HG02885 (cell line): ENCODE results near the gene SLC7A10.
"Not testable (repeated sequence)": the region's sequence is repeated elsewhere in the genome, so short reads cannot be mapped to it uniquely, and the experiment has no call there.

ENCODE experiments used
- ATAC-seq: cut with Tn5 transposase; IDR thresholded peaks from one replicate; pipeline ENCODE4 v1.9.1; 2021; ENCODE audit warnings: mild to moderate bottlenecking; ENCODE audit not compliant: unreplicated experiment, poor library complexity

SLC7A10 gene

GRCh38 chr19:33239223-33239975 is 13.7 kb upstream of the SLC7A10 start:
- no peak for ATAC-seq

- no peak for ATAC-seq
These were observed 13.0 kb upstream of the SLC7A10 start for GRCh38 chr19:33238481-33239149.

- ATAC-seq = no peak
These were observed 11.2 kb upstream of the SLC7A10 start for GRCh38 chr19:33236696-33237390.

DNA sequence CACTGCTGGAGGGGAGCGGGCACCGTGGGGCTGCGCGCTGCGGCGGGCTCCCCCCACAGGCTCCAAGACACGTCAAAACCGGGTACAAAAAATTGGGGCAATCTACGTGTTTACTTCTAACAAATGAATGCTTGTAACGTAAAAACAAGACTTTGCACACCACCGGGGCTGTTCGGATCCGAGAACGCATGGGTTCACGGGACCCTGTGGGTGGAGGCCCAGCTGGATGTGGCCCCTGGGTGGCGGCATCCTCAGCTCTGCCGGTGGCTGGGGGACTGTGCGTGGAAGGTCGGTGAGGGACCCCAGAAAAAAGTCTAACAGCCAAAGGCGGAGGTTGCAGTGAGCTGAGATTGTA is 10.3 kb upstream of the SLC7A10 start:
- no peak for ATAC-seq

DNA sequence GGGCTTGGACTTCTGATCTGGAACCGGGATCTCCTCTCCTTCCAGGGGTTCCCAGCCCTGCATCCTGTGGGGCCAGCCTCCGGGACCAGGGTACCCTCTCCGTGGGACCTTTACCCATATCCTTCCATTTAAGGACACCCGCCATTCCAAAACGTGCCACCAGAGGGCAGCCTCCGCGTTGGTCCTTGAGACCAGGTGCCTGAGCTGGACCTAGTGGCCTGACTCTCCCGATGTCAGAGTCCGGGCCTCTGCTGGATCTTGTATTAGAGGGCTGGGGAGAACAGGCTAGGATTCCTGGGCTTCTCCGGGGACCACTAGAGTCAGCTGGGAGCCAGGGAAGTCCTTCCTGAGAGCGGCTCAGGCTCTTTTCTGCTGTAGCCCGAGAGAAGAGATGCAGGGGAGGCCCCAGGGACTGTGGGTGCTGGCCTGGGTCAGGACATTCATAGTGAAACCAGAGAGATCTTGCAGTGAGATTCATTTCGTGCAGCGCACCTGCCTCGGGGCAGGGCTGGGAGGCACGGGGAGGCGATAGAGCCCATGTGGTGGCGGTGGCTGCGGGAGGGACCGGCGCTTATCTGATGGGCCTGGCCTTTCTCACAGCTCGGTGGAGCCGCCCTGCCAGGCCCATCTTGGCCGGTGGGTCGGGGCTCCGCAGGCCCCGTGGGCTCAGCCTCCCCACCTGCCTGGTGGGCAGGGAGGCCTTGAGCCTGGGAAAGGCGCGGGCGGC is 9.8 kb upstream of the SLC7A10 start:
- ATAC-seq = peak; percentile 95

DNA sequence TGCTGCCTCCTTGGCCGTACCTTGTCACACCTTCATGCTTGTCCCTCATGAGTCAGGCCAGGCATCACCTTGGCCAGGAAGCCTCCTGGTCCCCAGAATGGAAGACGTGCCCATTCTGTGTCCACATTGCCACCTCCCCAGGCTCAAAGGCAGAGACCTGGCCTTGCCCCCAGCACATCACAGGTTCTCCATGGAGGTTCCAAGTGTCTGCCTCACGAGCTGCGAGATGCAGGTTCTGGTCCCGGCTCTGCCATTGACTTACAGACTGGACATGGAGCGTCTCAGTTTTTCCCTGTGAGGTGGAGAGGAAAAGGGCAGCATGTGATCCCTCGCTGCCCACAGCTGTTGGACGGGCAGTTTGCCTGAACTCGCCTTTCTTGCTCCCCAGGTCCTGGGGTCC is 9.1 kb upstream of the SLC7A10 start:
- no peak for ATAC-seq

DNA sequence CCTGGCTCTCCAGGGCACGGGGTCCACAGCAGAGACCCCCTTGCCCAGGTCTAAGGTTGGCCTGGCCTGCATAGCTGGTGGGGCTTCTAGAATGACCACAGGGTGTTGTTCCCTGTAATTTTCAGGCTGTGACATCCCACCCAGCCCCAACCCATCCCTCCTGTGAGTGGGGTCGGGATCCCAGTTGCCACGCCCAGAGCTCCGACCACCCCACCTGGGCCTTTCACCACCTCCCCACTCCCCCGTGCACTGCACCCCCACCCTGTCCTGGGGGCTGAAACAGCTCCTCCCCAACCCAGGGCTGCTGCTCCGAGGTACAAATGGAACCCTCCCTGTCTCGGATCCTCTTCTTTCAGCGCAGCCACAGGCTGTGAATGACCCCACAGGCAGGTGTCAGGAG is 8.4 kb upstream of the SLC7A10 start:
- ATAC-seq = no peak

GRCh38 chr19:33233056-33233873 is 7.6 kb upstream of the SLC7A10 start:
- no peak for ATAC-seq

DNA sequence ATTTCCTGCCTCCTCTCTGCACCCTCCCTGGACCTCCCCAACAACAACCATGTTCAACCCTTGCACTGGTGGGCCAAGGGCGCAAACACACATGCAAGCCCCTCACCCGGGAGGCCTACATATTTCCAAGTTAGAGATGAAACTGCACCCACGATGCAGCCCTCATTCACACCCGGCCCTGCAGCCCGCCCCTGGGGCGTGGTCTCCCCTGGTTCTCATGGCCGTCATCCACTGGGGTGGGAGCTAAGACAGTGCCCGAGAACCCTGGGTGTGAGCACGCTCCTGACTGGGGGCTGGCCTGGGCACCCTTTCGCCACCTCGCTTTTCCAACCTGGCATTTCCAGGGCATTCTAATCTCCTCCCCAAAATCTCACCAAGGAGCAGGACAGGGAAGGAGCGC is 7.0 kb upstream of the SLC7A10 start:
- ATAC-seq = no peak

DNA sequence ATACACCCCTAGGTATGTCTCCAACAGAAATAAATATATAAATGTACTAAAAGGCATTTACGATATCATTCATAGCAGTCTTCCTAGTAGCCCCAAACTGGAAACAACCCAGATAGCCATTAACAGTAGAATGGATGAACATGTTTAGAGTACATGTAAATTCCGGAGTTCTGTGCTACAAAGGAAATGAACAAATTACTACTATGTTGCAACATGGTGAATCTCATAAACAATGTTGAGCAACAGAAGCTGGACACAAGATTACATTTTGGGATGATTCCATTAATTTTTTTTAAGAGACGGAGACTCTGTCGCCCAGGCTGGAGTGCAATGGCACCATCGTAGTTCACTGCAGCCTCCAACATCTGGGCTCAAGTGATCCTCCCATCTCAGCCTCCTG is 5.9 kb upstream of the SLC7A10 start:
- ATAC-seq = no peak

DNA sequence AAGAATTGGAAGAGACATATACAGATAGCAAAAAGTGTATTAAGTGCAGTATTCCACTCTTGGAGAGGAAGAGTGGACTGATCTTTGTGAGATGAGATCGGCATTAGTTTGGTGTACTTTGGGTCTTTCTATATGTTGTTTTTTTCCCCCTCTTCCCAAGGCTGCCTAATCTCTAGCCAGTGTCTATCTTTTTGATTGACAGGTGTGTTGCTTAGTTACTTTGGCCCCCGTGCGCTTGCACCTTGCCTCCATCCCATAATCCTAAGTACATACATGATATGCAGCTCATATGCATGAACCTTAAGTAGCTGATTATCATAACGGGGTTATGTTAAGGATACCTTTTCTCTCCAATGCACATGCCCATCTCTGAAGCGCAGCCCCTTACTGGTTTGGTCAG is 4.3 kb upstream of the SLC7A10 start:
- no peak for ATAC-seq

GRCh38 chr19:33227870-33228599 is 2.4 kb upstream of the SLC7A10 start:
- no peak for ATAC-seq

DNA sequence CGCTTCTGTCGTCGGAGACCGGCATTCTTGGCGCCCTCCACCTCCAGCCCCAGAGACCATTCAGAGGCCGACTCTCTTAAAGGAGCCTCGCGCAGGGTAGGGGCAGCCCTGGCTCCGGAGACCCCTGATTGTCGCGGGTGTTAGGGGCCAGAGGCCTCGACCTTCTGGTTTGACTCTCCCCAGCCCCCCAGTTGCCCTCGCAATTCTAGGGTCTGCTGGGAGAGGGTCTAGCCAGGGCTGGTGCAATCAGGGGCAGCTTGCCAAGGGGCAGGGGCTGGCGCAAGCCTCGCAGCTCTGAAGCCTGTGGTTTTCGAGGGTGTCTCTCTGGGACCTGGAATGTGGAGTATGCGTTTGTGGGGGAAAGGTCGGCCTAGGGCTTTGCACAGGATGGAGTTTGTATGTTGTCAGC is 1.6 kb upstream of the SLC7A10 start:
- ATAC-seq = no peak

DNA sequence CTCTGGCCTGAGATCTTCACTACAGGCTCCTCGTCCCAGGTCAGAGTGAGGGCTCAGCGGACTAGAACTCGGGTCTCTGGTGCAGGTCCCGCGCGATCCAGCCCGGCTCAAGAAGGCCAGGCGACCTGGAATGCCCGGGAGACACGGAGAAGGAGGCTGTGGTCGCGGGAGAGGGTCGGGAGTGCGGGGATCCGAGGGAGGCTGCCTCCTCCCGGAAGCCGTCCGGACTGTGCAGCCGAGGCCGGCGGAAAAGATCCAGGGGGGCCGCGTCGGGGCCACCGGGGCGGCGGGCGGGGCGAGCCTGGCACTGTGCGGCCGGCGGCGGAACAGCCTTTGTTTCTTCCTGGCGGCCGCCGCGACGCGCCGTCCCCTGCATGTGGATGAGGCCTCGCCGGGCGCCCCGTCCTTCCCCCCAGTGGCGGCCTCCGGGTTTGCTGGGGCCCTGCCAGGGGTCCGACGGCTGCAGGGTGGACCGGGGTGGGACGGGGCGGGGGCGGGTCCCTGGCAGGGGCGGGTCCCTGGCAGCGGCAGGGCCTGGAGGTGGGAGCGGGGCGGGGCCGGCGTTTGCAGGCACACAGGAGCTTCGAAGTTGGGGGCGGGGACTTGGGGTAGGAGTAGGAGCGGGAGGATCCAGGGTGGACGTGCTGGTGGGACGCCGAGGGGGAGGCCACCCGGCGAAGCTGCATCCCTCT is 1.0 kb upstream of the SLC7A10 start:
- ATAC-seq = no peak

GRCh38 chr19:33224694-33225457 is 774 bp downstream of the SLC7A10 start:
- no peak for ATAC-seq

GRCh38 chr19:33222255-33222654 is 3.4 kb downstream of the SLC7A10 start:
- ATAC-seq = not testable (repeated sequence)

GRCh38 chr19:33221638-33222037 is 4.0 kb downstream of the SLC7A10 start:
- ATAC-seq = no peak

DNA sequence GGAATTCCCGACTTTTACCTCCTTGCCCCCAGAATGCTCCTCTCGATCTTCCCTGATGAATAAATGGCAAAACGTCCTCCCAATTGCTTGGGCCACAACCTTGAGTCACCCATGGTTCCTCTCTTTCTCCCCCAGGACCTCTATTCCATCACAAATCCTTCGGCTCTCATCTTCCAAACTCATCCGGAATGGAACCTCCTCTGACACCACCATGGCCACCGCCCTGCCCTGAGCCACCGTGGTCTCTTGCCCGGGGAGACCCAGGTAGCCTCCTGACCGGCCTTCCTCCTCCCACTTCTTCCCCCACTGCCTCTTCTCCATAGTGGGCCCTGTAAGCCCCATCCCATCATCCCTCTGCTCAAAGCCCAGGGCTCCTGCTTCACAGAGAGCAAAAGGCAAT is 4.9 kb downstream of the SLC7A10 start:
- ATAC-seq = no peak
